ENCODE results near the gene PCK2.

Gene PCK2

GRCh38 chr14:24074625-24075484, 19.3 kb upstream of the PCK2 start:
- DNase-seq (ENCODE audit: low read depth in 4 of 4, low spot score in 1 of 4) = no peak

GRCh38 chr14:24075485-24076301, 18.4 kb upstream of the PCK2 start:
- no peak for DNase-seq (ENCODE audit: low read depth in 4 of 4, low spot score in 1 of 4)

GRCh38 chr14:24076302-24076601, 17.9 kb upstream of the PCK2 start:
- DNase-seq (ENCODE audit: low read depth in 4 of 4, low spot score in 1 of 4) = no peak

DNA sequence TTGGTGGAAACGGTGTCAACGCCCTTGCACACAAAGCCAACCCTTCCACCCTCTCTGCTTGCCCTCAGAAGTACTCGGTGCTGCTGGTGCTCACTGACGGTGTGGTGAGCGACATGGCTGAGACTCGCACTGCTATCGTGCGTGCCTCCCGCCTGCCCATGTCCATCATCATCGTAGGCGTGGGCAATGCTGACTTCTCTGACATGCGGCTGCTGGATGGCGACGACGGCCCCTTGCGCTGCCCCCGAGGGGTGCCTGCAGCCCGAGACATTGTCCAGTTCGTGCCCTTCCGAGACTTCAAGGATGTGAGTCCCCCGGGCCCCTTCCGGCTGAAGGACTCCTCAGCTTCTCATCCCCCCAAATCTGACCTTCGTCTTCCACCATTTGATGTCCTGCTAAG, 17.0 kb upstream of the PCK2 start:
- DNase-seq (ENCODE audit: low read depth in 4 of 4, low spot score in 1 of 4) = no peak

DNA sequence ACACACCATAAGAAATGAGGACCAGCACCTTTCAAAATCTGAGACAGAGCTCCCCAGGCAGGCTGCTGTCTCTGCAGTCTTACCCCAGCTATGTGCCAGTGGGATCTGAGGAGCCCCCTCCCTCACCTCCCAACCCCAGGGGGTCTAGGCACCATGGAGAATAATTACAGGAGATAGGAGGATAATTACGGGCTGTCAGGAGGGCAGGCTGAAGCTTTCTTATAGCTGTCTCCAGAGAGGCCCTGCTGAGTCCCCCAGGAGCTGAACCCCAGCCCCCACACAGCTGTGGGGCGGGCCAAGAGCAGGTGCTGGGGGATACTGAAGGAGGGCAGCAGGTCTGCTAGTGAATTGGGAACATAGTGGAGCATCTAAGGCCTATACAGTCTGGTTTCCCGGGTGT, 16.0 kb upstream of the PCK2 start:
- DNase-seq (ENCODE audit: low read depth in 4 of 4, low spot score in 1 of 4) = no peak

GRCh38 chr14:24079491-24080141, 14.5 kb upstream of the PCK2 start:
- no peak for DNase-seq (ENCODE audit: low read depth in 4 of 4, low spot score in 1 of 4)

- DNase-seq (ENCODE audit: low read depth in 4 of 4, low spot score in 1 of 4) = no peak
Observed at GRCh38 chr14:24080142-24080530, 14.0 kb upstream of the PCK2 start.

DNA sequence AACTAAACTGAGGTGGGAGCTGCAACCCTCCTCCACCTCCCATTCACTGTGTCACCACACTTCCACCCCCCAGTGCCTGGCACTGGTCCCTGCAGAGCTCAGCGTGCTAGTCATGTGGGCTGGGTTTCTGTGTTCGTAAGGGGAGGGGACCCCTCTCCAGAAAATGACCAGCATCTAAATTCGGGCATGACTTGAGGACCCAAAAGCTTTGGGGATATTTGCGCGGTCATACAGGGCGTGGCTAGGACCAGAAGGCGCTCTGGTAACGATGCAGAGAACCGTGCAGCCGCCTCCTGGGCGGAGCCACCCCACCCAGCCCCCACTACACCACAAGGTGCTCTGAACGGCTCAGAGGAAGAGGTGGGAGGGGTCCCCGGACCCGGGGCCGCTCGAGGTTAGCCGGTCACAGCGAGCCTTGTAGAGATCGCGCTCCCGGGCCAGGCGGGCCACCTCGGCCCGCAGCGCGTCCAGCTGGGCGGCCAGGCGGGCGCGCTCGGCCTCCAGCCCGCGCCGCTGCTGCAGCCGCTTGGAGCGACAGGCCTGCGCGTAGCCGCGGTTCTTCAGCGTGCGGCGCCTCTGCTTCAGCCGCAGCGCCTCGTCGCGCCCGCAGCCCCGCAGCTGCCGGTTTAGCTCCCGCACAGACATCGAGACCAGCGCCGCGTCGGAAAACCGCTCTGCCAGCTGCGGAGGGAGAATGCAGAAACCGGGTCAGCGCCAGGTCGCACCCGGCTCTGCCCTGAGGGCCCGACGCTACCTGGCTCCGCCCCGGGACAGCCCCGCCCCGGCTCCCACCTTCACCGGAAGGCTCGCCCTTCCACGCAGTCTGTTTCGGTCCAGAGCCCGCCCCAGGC, 13.0 kb upstream of the PCK2 start:
- DNase-seq (ENCODE audit: low read depth in 4 of 4, low spot score in 1 of 4) = peak; percentile 32 to 72 (median 52)

DNA sequence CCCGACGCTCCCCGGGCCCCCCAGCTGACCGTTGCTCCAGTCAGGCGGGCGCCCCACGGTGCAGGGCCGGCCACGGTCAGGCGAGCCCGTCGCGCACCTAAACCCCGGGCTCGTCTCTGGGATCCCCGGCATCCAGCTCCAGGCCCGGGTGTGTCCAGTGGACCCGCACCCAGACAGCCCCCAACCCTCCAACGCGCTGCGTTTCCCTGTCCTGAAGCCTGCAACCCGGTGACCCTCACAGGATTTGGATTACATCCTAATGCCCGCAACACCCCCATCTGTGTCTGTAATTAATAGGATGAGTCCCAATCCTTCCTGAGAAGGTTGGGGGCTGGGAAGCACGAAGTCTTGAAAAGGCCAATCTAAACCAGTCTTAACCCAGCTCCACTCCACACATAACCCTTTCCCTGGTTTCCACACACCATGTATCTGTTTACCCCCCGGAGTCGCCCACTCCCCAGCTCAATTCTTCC, 12.3 kb upstream of the PCK2 start:
- no peak for DNase-seq (ENCODE audit: low read depth in 4 of 4, low spot score in 1 of 4)

DNA sequence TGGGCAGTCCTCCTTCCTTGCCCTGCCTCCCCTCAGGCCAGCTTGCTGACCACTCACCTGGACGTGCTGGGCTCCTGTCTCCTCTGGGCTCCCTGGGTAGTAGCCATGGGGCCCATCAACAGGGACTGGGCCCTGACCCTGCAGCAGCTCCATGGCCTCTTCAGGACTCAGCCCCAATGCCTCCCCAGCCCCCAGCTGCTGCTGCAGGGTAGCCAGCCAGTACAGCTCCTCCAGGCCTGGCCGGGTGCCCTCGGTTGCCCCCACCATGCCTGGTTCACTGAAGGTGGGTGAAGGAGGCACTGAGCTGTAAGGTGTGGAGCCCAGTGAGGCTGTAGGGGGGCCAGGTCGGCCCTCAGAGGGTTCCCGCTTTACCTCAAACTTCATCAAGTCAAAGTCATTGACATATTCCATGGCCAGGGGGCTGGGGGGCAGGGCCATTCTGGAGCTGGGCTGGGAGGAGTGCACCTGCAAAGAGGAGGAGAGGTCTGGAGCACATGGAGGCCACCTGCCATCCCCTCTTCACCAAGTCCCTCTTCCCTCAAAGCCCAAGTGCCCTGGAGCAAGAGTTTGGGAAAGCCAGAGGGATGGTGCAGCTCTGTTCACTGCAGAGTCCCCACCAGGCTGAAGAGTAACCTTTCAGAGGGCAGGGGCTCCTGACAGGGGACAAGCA, 11.6 kb upstream of the PCK2 start:
- no peak for DNase-seq (ENCODE audit: low read depth in 4 of 4, low spot score in 1 of 4)

DNA sequence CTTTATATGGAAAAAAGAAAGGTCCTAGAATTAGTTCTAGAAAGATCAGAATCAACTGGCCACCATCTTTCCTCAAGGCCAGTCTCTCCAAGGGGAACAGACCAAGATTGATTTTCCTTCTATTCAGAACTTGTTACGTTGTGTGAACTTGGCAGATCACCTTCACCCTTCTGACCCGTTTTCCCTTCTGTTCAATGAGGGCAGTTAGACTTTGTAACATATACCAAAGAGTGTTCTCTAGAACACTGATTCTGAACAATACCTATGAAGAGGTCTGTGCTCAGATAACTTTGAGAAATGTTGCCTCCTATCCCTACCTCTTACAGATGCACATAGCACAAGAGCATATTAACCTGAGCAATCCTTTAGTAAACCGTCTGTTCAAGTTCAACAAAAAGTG, 10.6 kb upstream of the PCK2 start:
- no peak for DNase-seq (ENCODE audit: low read depth in 4 of 4, low spot score in 1 of 4)

DNA sequence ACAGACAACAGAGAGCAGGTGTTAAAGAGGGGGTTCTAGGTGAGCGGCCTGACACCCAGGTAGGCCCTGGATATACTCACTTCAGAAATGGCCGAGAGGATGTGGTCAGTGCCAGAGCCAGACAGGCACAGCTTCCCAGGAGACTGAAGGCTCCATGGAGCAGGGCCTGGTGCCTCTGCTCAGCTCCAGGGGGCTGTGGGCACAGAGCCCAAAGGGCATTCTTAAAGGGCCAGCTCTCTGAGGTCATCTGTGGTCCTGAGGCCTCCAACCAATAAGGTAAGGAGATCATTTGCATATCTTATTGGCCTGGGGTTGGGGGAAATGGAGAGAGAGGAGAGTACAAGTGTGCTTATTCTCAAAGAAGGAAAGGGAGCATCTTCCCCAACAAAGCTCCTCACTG, 9.7 kb upstream of the PCK2 start:
- no peak for DNase-seq (ENCODE audit: low read depth in 4 of 4, low spot score in 1 of 4)

GRCh38 chr14:24085215-24085614, 8.9 kb upstream of the PCK2 start:
- no peak for DNase-seq (ENCODE audit: low read depth in 4 of 4, low spot score in 1 of 4)

GRCh38 chr14:24086193-24086955, 7.7 kb upstream of the PCK2 start:
- DNase-seq (ENCODE audit: low read depth in 4 of 4, low spot score in 1 of 4) = no peak

DNA sequence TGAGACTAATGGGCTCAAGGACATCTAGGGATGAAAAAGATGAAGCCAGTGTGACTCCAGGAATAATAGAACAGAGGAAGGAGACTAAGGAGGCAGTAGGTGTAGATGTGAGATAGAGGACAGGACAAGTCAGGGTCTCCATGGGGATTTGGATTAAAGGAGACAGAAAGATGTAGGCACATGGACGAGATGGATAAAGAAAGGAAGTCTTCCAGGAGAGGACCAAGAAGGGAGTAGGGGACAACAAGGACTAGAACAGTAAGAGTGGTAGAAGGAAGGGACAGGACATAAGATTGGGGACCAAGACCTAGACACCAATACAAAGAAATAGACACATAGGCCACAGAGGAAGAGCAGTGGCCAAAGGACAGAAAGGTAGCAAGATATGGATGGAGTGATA, 7.1 kb upstream of the PCK2 start:
- DNase-seq (ENCODE audit: low read depth in 4 of 4, low spot score in 1 of 4) = no peak

DNA sequence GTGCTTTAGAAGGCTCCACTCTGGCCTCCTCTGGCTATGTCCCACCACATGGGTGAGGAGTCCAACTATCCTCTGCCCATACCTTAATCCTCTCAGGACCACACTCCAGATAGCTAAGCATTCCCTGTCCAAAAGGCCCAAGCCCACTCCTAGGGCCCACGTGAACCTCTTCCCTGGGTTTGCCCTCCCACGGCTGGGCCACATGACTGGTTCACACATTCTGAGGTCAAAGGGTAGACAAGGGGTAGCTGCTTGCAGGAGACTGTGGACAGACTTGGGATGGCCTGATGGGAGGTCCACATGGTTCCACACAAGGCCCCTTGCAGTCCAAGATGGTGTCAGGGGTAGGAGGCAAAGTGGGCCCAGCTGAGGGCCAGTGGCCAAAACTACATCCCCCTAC, 6.0 kb upstream of the PCK2 start:
- DNase-seq (ENCODE audit: low read depth in 4 of 4, low spot score in 1 of 4) = no peak

DNA sequence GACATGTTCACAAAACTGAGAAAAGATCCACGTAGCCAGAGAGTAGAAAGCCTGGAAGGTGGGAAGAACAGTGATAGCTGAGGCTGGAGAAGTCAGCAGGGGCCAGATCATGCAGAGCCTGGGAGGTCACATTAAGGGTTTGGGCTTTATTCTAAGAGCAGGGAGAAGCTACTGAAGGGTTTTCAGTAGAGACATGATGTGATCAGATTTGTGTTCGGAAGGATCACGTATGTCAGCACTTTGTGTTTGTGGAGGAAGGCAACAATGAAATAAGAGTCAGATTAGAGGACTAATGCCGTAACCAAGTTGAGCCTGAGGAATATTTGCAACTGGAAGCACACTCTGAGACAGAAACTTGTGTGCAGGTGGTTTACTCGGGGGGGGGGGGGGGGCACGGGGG, 4.2 kb upstream of the PCK2 start:
- no peak for DNase-seq (ENCODE audit: low read depth in 4 of 4, low spot score in 1 of 4)

GRCh38 chr14:24092110-24092504, 2.0 kb upstream of the PCK2 start:
- DNase-seq (ENCODE audit: low read depth in 4 of 4, low spot score in 1 of 4) = no peak

DNA sequence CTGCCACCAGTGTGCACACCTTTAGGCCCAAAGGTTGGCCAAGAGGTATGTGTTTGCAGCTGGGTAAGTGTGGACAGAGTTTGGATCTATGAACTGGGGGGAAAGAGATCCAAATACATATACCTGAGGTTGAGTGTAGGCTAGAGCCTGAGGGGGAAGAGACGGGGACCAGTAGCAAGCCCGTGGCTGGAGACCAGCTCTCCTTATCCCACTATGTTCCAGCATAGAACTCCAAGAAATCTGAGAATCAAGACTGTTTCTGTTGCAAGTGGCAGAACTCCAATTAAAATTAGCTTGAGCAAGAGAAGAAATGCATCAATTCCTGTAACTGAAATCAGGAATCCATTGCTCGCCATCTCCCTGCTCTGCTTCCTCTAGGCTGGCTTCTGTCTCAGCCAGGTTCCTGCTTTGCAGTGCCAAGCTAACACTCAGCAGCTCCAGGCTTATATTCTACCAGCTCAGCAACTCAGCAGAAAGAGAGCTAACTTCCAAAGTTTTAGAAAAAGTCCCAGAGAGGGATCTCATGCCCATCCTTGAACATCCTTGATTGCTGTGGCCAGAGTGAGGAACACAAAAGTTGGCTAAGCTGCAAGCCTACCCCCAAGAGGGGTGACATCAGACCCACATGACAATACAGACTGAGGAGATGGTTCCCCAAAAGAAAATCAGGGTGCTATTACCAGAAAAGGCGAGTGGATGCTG, 1.5 kb upstream of the PCK2 start:
- DNase-seq (ENCODE audit: low read depth in 4 of 4, low spot score in 1 of 4) = no peak
